ENCODE results near the gene FAR1.

GRCh38 chr11:13647391-13647790, 21.1 kb upstream of the FAR1 start:
- TF ChIP-seq POLR2A (IDR thresholded peaks at IDR 0.05): no peak
- TF ChIP-seq, protein P1, sequence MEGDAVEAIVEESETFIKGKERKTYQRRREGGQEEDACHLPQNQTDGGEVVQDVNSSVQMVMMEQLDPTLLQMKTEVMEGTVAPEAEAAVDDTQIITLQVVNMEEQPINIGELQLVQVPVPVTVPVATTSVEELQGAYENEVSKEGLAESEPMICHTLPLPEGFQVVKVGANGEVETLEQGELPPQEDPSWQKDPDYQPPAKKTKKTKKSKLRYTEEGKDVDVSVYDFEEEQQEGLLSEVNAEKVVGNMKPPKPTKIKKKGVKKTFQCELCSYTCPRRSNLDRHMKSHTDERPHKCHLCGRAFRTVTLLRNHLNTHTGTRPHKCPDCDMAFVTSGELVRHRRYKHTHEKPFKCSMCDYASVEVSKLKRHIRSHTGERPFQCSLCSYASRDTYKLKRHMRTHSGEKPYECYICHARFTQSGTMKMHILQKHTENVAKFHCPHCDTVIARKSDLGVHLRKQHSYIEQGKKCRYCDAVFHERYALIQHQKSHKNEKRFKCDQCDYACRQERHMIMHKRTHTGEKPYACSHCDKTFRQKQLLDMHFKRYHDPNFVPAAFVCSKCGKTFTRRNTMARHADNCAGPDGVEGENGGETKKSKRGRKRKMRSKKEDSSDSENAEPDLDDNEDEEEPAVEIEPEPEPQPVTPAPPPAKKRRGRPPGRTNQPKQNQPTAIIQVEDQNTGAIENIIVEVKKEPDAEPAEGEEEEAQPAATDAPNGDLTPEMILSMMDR (IDR thresholded peaks at IDR 0.05): no peak

All from adrenal gland (tissue), 5 donors.